SK-MEL-5 (cell line): Measurements from ENCODE around the gene FRMD4A. TPM values are rescaled to one million over a fixed set of nuclear protein-coding genes. Genes with fewer than 3 reads are reported as not detected.

Source experiments
- DNase-seq: peaks from one replicate; pipeline ENCODE4 v3.0.0-alpha.2; 2016; ENCODE audit warnings: low read depth, low spot score
- in situ Hi-C: cut with HindIII; loops from 2 replicates; pipeline ENCODE4 v1.10.0; 2016; ENCODE audit warnings: low sequenced_read_pairs, high pct_unique_total_duplicates, low pct_unique_long_range_greater_than_20kb
- total RNA-seq: library from RNA; depleted of rRNA; stranded (reverse); fragments of >200 nt; shearing (Covaris generic); gene quantifications from 2 replicates; pipeline ENCODE4 v1.2.3, GENCODE V29; 2014

The FRMD4A gene
- total RNA-seq, 1 experiment from 2014 or later: 9.9 TPM

GRCh38 chr10:13978533-13979115, 352.1 kb downstream of the FRMD4A start:
- DNase-seq: no peak
- in situ Hi-C loops: no loop called here

GRCh38 chr10:13977861-13978532, 352.7 kb downstream of the FRMD4A start:
- no peak for DNase-seq
- in situ Hi-C loops: no loop called here

- in situ Hi-C loops: no loop called here
- no peak for DNase-seq
These were observed 357.0 kb downstream of the FRMD4A start for GRCh38 chr10:13973742-13974141.

- DNase-seq: no peak
- in situ Hi-C loops: no loop called here
These were observed 358.1 kb downstream of the FRMD4A start for GRCh38 chr10:13972609-13973008.

- DNase-seq: no peak
- in situ Hi-C loops: no loop called here
These were observed 358.9 kb downstream of the FRMD4A start for GRCh38 chr10:13971601-13972475.

- in situ Hi-C loops: no loop called here
- DNase-seq: no peak
These were observed 359.8 kb downstream of the FRMD4A start for GRCh38 chr10:13970957-13971353.

GRCh38 chr10:13970236-13970956, 360.3 kb downstream of the FRMD4A start:
- in situ Hi-C loops: no loop called here
- no peak for DNase-seq

- DNase-seq: no peak
- in situ Hi-C loops: no loop called here
These were observed 361.0 kb downstream of the FRMD4A start for GRCh38 chr10:13969792-13970140.

GRCh38 chr10:13969118-13969791, 361.5 kb downstream of the FRMD4A start:
- DNase-seq: no peak
- in situ Hi-C loops: no loop called here

- in situ Hi-C loops: no loop called here
- no peak for DNase-seq
These were observed 368.9 kb downstream of the FRMD4A start for GRCh38 chr10:13961853-13962252.

- in situ Hi-C loops: no loop called here
- no peak for DNase-seq
These were observed 369.6 kb downstream of the FRMD4A start for GRCh38 chr10:13961097-13961496.

- DNase-seq: no peak
These were observed 370.1 kb downstream of the FRMD4A start for GRCh38 chr10:13960603-13961002.

GRCh38 chr10:13959443-13960359, 371.0 kb downstream of the FRMD4A start:
- in situ Hi-C loops: no loop called here
- DNase-seq: no peak

More at GRCh38 chr10:13960603-13961002, 370.1 kb downstream of the FRMD4A start:
- in situ Hi-C loops: no loop called here

- in situ Hi-C loops: no loop called here
- no peak for DNase-seq
These were observed 372.9 kb downstream of the FRMD4A start for GRCh38 chr10:13957856-13958255.

- no peak for DNase-seq
- in situ Hi-C loops: no loop called here
These were observed 373.9 kb downstream of the FRMD4A start for GRCh38 chr10:13956826-13957225.

- in situ Hi-C loops: no loop called here
- DNase-seq: no peak
These were observed 375.2 kb downstream of the FRMD4A start for GRCh38 chr10:13955409-13956068.
